ENCODE results near the gene ADCY9.
A peak's percentile ranks its signal among the peaks of the same experiment; 100 is the strongest.

Gene ADCY9

DNA sequence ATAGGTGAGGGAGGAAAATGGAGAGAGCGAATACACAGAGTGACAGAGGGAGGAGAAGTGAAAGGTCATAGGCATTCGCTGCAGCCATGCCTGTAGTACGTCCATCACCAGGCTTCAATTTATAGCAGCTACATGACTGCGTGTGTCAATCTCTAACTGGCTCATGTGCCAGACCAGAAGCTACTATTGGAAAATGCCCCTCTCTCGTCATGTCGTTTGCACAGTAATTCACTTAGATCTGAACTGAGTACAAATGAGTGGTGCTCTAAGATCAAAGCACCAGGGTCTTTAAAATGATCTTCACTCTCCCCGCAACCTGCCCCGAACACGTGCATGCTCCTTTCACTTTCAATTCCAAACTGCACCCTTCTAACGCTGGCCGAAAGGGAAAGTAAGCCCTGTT is 51.3 kb downstream of the ADCY9 start:
- no peak overlapping the region for H3K4me3 ChIP-seq (ENCODE audit: low read depth, low read length)
- POLR2A ChIA-PET: no interaction called here

GRCh38 chr16:4062212-4062802 is 53.9 kb downstream of the ADCY9 start:
- Histone ChIP-seq H3K27ac (ENCODE audit: extremely low read depth, low read depth, low read length) (no peak overlapping the region), H3K4me1 (ENCODE audit: control insufficient read depth, insufficient read depth, low read length) (no peaks in the 10 kb centered on the region), H3K4me3 (ENCODE audit: low read depth, low read length) (no peak overlapping the region), H3K9me3 (ENCODE audit: control insufficient read depth, insufficient read depth, low read depth, low read length) (no peaks in the 10 kb centered on the region), H3K36me3 (ENCODE audit: control insufficient read depth in 2 of 2, insufficient read depth in 1 of 2, low read length in 2 of 2) (no peaks in the 10 kb centered on the region)
- TF ChIP-seq SETDB1 (IDR thresholded peaks at IDR 0.05; ENCODE audit: insufficient read length, low read length): peak; percentile 67
- TF ChIP-seq PRDM10 (tag by site-specific recombination; IDR thresholded peaks at IDR 0.05): no peak
- POLR2A ChIA-PET: no interaction called here
- CTCF ChIA-PET: no interaction called here

More for the DNA sequence above, 51.3 kb downstream of the ADCY9 start:
- TF ChIP-seq TRIM28 (IDR thresholded peaks at IDR 0.05; ENCODE audit: borderline replicate concordance, low read length): no peak
- peak; percentile 74 for TF ChIP-seq PRDM1 (tag by site-specific recombination; IDR thresholded peaks at IDR 0.05)
- Histone ChIP-seq H3K4me1 (ENCODE audit: control insufficient read depth, insufficient read depth, low read length) (no peaks in the 10 kb centered on the region), H3K27ac (ENCODE audit: extremely low read depth, low read depth, low read length) (no peak overlapping the region), H3K9me3 (ENCODE audit: control insufficient read depth, insufficient read depth, low read depth, low read length) (no peaks in the 10 kb centered on the region), H3K36me3 (ENCODE audit: control insufficient read depth in 2 of 2, insufficient read depth in 1 of 2, low read length in 2 of 2) (no peaks in the 10 kb centered on the region)
- CTCF ChIA-PET: no interaction called here

DNA sequence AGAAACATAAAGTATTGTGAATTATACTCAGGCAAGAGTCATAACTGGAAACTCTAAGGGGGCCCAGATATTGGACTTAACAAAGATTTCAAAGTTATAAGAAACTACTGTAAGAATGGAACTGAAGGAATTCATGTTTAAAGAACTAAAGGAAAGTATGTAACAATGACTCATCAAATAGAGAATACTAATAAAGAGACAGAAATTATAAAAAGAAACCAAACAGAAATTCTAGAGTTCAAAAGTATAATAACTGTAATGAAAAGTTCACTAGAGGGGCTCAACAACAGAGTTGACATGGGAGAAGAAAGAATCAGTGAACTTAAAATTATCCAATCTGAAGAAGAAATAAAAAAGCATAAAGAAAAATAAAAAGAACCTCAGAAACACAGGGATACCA is 55.4 kb downstream of the ADCY9 start:
- no peaks in the 10 kb centered on the region for H3K4me1 ChIP-seq (ENCODE audit: control insufficient read depth, insufficient read depth, low read length)
- no peak for TF ChIP-seq ZNF335 (tag by site-specific recombination; conservative IDR thresholded peaks at IDR 0.05)
- no peak for TF ChIP-seq ZSCAN18 (tag by site-specific recombination; IDR thresholded peaks at IDR 0.05)
- TF ChIP-seq BCL11B (tag by site-specific recombination; IDR thresholded peaks at IDR 0.05; ENCODE audit: low read depth): no peak
- no peak for TF ChIP-seq ZIC2 (tag by site-specific recombination; IDR thresholded peaks at IDR 0.05)
- TF ChIP-seq ZNF114 (tag by site-specific recombination; IDR thresholded peaks at IDR 0.05): no peak
- TF ChIP-seq, protein P1, sequence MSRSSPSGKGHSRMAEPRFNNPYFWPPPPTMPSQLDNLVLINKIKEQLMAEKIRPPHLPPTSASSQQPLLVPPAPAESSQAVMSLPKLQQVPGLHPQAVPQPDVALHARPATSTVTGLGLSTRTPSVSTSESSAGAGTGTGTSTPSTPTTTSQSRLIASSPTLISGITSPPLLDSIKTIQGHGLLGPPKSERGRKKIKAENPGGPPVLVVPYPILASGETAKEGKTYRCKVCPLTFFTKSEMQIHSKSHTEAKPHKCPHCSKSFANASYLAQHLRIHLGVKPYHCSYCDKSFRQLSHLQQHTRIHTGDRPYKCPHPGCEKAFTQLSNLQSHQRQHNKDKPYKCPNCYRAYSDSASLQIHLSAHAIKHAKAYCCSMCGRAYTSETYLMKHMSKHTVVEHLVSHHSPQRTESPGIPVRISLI (tag by site-specific recombination; IDR thresholded peaks at IDR 0.05): no peak
- no peak for TF ChIP-seq ZNF639 (tag by site-specific recombination; IDR thresholded peaks at IDR 0.05)
- TF ChIP-seq PRDM1 (tag by site-specific recombination; IDR thresholded peaks at IDR 0.05): no peak
- TF ChIP-seq ZNF37A (tag by site-specific recombination; IDR thresholded peaks at IDR 0.05): no peak
- TF ChIP-seq ZNF830 (tag by site-specific recombination; IDR thresholded peaks at IDR 0.05; ENCODE audit: low read depth): no peak
- no peak for TF ChIP-seq RBAK (tag by site-specific recombination; IDR thresholded peaks at IDR 0.05)
- no peak for TF ChIP-seq KLF16 (tag by site-specific recombination; IDR thresholded peaks at IDR 0.05)
- no peak for TF ChIP-seq KLF9 (tag by site-specific recombination; IDR thresholded peaks at IDR 0.05; ENCODE audit: low read depth)
- no peak for TF ChIP-seq KLF17 (tag by site-specific recombination; IDR thresholded peaks at IDR 0.05)
- TF ChIP-seq ZFP37 (tag by site-specific recombination; IDR thresholded peaks at IDR 0.05): no peak
- peak; percentile 11 for TF ChIP-seq ZNF529 (tag by site-specific recombination; IDR thresholded peaks at IDR 0.05; ENCODE audit: insufficient replicate concordance)
- TF ChIP-seq ZNF544 (tag by site-specific recombination; IDR thresholded peaks at IDR 0.05): no peak
- peak; percentile 84 for TF ChIP-seq SETDB1 (IDR thresholded peaks at IDR 0.05; ENCODE audit: insufficient read length, low read length)
- H3K9me3 ChIP-seq (ENCODE audit: control insufficient read depth, insufficient read depth, low read depth, low read length): no peaks in the 10 kb centered on the region
- no peaks in the 10 kb centered on the region for H3K36me3 ChIP-seq (ENCODE audit: control insufficient read depth in 2 of 2, insufficient read depth in 1 of 2, low read length in 2 of 2)
- no peak overlapping the region for H3K4me3 ChIP-seq (ENCODE audit: low read depth, low read length)
- ChIA-PET POLR2A (no interaction called here), CTCF (interaction anchor here (0.6 to 0.7 kb wide), 2 partner anchors 175 to 974 kb away, joined by 3 to 4 read pairs; no protein-coding TSS in a partner anchor)
- no peak overlapping the region for H3K27ac ChIP-seq (ENCODE audit: extremely low read depth, low read depth, low read length)
